Measurements from ENCODE around the gene MYO3A.
"Not testable (repeated sequence)": the region's sequence is repeated elsewhere in the genome, so short reads cannot be mapped to it uniquely, and the experiment has no call there.

MYO3A gene

GRCh38 chr10:25989951-25990350, 55.9 kb downstream of the MYO3A start:
- no peak for DNase-seq

GRCh38 chr10:25999295-25999981, 65.4 kb downstream of the MYO3A start:
- DNase-seq: no peak

- no peak for DNase-seq
These were observed 66.9 kb downstream of the MYO3A start for GRCh38 chr10:26000971-26001370.

- DNase-seq: not testable (repeated sequence)
These were observed 68.4 kb downstream of the MYO3A start for GRCh38 chr10:26002466-26002865.

- no peak for DNase-seq
These were observed 81.1 kb downstream of the MYO3A start for GRCh38 chr10:26015092-26015491.

GRCh38 chr10:26022831-26023230, 88.8 kb downstream of the MYO3A start:
- DNase-seq: no peak

GRCh38 chr10:26024303-26024702, 90.3 kb downstream of the MYO3A start:
- no peak for DNase-seq

- DNase-seq: no peak
These were observed 91.5 kb downstream of the MYO3A start for GRCh38 chr10:26025523-26025922.

- no peak for DNase-seq
These were observed 95.8 kb downstream of the MYO3A start for GRCh38 chr10:26029858-26030257.

GRCh38 chr10:26031300-26031699, 97.3 kb downstream of the MYO3A start:
- DNase-seq: no peak

GRCh38 chr10:26043469-26043868, 109.4 kb downstream of the MYO3A start:
- DNase-seq: no peak

GRCh38 chr10:26044141-26044749, 110.2 kb downstream of the MYO3A start:
- no peak for DNase-seq

GRCh38 chr10:26046073-26046700, 112.2 kb downstream of the MYO3A start:
- no peak for DNase-seq

GRCh38 chr10:26048756-26049155, 114.7 kb downstream of the MYO3A start:
- no peak for DNase-seq

- DNase-seq: no peak
These were observed 118.3 kb downstream of the MYO3A start for GRCh38 chr10:26052326-26052725.

GRCh38 chr10:26057466-26057865, 123.4 kb downstream of the MYO3A start:
- no peak for DNase-seq

GRCh38 chr10:26064106-26064505, 130.1 kb downstream of the MYO3A start:
- DNase-seq: no peak

- DNase-seq: no peak
These were observed 133.7 kb downstream of the MYO3A start for GRCh38 chr10:26067680-26068079.

- not testable (repeated sequence) for DNase-seq
These were observed 146.9 kb downstream of the MYO3A start for GRCh38 chr10:26080971-26081370.

GRCh38 chr10:26081459-26081858, 147.4 kb downstream of the MYO3A start:
- no peak for DNase-seq

- no peak for DNase-seq
These were observed 151.5 kb downstream of the MYO3A start for GRCh38 chr10:26085549-26085948.

GRCh38 chr10:26087666-26088065, 153.6 kb downstream of the MYO3A start:
- DNase-seq: no peak

- DNase-seq: no peak
These were observed 156.0 kb downstream of the MYO3A start for GRCh38 chr10:26090026-26090425.

- DNase-seq: no peak
These were observed 156.7 kb downstream of the MYO3A start for GRCh38 chr10:26090762-26091161.

All from activated effector memory CD4-positive, alpha-beta T cell treated with anti-CD3 and anti-CD28 coated beads, Interleukin-2, amount 50 U/mL, for 16 hours (primary cell).